BLaER1 (cell line): ENCODE results near the gene TMEM141.

Experiments used
- H3K27ac ChIP-seq: shearing (Covaris generic); formaldehyde crosslinking; 2 replicates; pipeline ENCODE4 v1.8.1; 2022
- H3K27me3 ChIP-seq: shearing (Covaris generic); formaldehyde crosslinking; 2 replicates; pipeline ENCODE4 v1.8.1; 2022
- H3K36me3 ChIP-seq: shearing (Covaris generic); formaldehyde crosslinking; 2 replicates; pipeline ENCODE4 v1.8.1; 2022
- H3K4me1 ChIP-seq: shearing (Covaris generic); formaldehyde crosslinking; 2 replicates; pipeline ENCODE4 v1.8.1; 2022
- H3K4me2 ChIP-seq: shearing (Covaris generic); formaldehyde crosslinking; 2 replicates; pipeline ENCODE4 v1.8.1; 2022
- H3K4me3 ChIP-seq: shearing (Covaris generic); formaldehyde crosslinking; 2 replicates; pipeline ENCODE4 v1.8.1; 2022
- H3K9ac ChIP-seq: shearing (Covaris generic); formaldehyde crosslinking; 2 replicates; pipeline ENCODE4 v1.8.1; 2022
- H3K9me3 ChIP-seq: shearing (Covaris generic); formaldehyde crosslinking; 2 replicates; pipeline ENCODE4 v1.8.1; 2022
- H4K20me1 ChIP-seq: shearing (Covaris generic); formaldehyde crosslinking; 2 replicates; pipeline ENCODE4 v1.8.1; 2022
- Cebpa-rat ChIP-seq: shearing (Covaris generic); IDR thresholded peaks from 2 replicates; pipeline ENCODE4 v1.8.1; 2022

TMEM141 gene

DNA sequence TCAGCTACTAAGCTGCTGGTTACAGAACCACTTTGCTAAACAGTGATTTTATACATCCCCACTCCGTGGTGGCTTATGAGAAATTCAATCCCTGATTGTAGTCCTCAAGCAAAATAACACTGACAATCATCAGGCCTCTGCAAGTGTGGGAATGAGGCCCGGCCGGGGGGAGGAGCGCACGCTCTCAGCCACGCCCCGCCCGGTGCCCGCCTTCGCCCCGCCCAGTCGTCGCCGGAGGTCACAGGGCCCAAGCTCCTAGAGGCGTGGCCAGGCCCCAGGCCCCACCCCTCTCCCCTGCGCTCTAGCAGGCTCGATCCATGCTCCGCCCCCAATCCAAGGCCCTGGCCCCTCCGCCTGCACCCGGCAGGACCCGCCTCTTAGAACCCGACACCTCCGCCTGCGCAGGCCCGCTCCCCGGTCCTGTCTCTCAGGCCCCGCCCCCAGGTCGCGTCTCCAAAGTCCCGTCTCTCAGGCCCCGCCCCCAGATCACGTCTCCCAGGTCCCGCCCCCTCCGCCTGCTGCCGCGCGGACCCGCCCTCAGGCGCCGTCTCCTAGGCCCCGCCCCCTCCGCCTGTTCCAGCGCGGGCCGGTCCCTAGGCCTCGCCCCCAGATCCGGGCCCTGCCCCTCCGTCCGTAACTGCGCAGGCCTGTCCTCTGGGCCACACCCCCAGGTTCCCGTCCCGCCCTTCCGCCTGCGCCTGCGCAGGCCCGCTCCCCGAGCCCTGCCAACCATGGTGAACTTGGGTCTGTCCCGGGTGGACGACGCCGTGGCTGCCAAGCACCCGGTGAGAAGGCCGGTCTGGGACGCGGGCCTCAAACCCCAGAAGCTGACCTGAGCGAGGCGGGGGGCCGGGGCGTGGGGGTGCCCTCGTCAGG is at the start of gene TMEM141:
Gene TMEM141, plus strand, starts transcription at position 705 of the 876 bp plus-strand sequence. Its CDS starts 27 bp downstream, at position 732.
- Histone ChIP-seq H3K4me1 (peaks cover 82% of the 10 kb centered on the region), H4K20me1 (peaks cover 17% of the 10 kb centered on the region), H3K27me3 (0 out of 2 replicates have a peak, but pooled peaks cover 3% of the 10 kb centered on the region), H3K4me3 (peak within 1 kb of the TSS; percentile 82), H3K27ac (peak within 1 kb of the TSS; percentile 91), H3K36me3 (peaks cover 21% of the 10 kb centered on the region; the same call in 1 of the 2 replicates), H3K9ac (peak within 1 kb of the TSS; percentile 90), H3K4me2 (peak within 1 kb of the TSS; percentile 97), H3K9me3 (no peaks in the 10 kb centered on the region)
- no peak for TF ChIP-seq Cebpa-rat

DNA sequence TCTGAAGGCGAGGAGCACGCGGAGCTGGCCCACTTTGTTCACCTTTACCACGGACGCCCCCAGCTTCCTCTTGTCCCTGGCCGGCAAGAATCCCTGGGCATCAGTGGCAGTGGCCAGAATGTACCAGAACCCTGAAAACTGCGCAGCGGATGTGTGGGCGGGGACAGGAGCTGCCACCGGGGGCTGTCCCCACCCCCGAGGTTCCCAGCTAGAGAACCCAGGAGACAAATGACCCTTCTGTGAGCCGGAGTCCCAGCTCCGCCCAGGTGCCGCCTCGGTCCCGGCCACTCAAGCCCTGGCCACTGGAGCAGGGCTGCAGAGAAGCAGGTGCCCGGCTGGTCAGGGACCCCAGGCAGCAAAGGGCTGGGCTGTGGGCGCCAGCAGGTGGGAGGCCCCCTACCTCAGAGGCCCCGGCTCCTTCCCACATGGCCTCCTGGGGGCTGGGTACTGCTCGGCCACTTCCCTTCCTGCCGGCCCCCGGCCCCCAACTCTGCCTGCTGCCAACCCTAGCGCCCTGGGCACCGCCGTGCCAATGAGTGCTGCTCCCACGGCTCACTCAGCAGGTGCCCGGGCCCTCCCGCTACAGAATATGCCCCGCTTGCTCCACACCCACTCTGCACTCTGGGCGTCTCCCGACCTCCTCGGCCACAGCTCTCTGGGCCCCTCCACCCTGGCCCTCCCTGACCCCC is 49.1 kb upstream of the TMEM141 start:
- no peak for TF ChIP-seq Cebpa-rat
- H3K4me2 ChIP-seq, result peak overlapping the region; percentile 99
- H3K36me3 ChIP-seq, result peaks cover 19% of the 10 kb centered on the region; the same call in 1 of the 2 replicates
- peaks cover 71% of the 10 kb centered on the region for H3K4me1 ChIP-seq
- peak overlapping the region; percentile 6; the same call in 1 of the 2 replicates for H3K9ac ChIP-seq
- H3K27ac ChIP-seq, result peak overlapping the region; percentile 70
- peaks cover 14% of the 10 kb centered on the region; the same call in 1 of the 2 replicates for H4K20me1 ChIP-seq
- no peaks in the 10 kb centered on the region for H3K9me3 ChIP-seq
- no peaks in the 10 kb centered on the region for H3K27me3 ChIP-seq
- peak overlapping the region; percentile 57 for H3K4me3 ChIP-seq

DNA sequence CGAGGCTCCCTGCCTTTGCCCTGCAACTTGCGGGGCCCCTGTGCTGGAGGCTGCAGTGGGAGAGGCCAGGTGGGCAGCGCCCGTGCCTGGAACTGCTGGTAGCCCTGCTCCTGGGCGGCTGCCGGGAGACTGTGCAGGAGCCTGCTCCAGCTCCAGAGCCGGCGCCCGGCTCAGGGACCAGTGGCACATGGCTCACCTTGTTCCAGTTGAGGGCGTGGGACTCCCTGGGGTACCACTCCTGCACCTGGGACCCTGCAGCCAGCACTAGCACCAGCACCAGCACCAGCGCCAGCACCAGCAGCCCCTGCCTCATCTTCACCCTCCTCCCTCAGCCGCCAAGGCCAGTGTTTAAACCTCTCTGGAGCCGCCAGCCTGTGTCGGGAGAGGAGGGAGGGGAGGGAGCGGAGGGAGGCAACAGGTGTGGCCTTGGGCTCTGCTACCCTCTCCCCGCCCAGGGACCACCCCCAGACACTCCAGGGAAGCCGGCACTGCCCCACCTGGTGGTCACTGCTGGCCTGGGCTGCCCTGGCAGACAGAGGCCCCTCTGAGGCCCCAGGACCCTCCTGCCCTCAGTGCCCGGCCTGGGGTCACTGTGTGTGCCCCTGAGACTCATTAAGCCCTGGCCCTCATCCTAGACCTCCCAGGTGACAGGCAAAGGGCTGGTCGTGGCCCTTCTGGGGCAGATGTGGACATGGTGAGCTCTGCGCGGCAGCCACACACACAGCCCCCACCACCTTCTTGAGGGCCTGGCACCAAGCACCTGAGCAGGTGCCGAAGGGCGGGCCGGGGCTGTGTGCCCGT is 48.4 kb upstream of the TMEM141 start, which contains the start of gene LCN10:
Gene LCN10, minus strand, starts transcription at position 350 of the 801 bp plus-strand sequence. Its CDS starts 37 bp downstream, at position 313.
- no peak for TF ChIP-seq Cebpa-rat
- Histone ChIP-seq H3K4me1 (peaks cover 78% of the 10 kb centered on the region), H4K20me1 (peaks cover 14% of the 10 kb centered on the region; the same call in 1 of the 2 replicates), H3K27ac (peak within 1 kb of the TSS; percentile 70), H3K4me3 (peak within 1 kb of the TSS; percentile 57), H3K27me3 (no peaks in the 10 kb centered on the region), H3K4me2 (peak within 1 kb of the TSS; percentile 99), H3K36me3 (peaks cover 19% of the 10 kb centered on the region; the same call in 1 of the 2 replicates), H3K9me3 (no peaks in the 10 kb centered on the region), H3K9ac (peak within 1 kb of the TSS; percentile 6; the same call in 1 of the 2 replicates)

DNA sequence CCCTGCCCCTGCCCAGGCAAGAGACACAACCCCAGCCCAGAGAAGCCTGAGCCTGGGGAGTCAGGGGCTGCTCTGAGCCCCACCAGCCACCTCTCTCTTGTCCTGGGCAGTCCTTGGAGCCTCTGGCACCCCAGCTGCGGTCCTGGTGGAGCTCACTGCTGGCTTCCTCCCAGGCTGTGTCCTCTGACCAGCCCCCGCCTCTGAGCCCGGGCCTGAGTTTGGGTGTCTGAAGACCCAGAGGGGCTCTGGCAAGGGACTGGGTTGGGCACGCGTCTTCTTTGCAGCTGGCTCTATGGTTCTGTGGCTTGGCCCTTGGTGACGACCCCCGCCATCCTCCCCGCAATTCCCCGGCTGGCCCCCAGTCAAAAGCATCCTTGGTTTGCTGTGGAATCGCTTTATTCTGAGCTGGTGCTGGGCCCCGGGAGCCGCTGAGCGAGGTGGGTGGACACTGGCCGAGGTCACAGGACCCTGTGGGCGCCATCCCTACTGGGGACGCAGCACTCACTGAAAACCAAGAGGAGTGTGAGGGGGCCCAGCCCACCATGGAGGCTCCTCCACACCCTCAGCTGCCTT is 47.4 kb upstream of the TMEM141 start:
- Histone ChIP-seq H3K36me3 (peaks cover 19% of the 10 kb centered on the region; the same call in 1 of the 2 replicates), H3K9ac (peak overlapping the region; percentile 45; the same call in 1 of the 2 replicates), H3K27me3 (no peaks in the 10 kb centered on the region), H4K20me1 (peaks cover 14% of the 10 kb centered on the region; the same call in 1 of the 2 replicates), H3K4me2 (peak overlapping the region; percentile 99), H3K4me3 (no peak overlapping the region; the same call in 1 of the 2 replicates), H3K27ac (0 out of 2 replicates have a peak overlapping the region, but pooled peaks have one; percentile 30), H3K4me1 (peaks cover 88% of the 10 kb centered on the region), H3K9me3 (no peaks in the 10 kb centered on the region)
- no peak for TF ChIP-seq Cebpa-rat

DNA sequence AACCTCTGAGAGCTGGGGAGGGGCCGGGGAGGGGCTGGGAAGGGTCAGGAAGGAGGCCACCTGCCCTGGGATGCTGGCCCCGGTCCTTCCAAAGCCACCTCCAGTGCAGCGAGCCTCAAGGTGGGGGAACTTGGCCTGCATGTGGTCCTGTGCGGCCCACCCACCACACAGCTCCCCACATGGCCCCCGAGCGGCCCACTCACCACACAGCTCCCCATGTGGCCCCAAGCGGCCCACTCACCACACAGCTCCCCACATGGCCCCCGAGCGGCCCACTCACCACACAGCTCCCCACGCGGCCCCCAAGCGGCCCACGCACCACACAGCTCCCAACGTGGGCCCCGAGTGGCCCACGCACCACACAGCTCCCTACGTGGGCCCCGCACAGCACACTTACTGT is 46.4 kb upstream of the TMEM141 start:
- peak overlapping the region; percentile 45 for H3K9ac ChIP-seq
- peaks cover 14% of the 10 kb centered on the region; the same call in 1 of the 2 replicates for H4K20me1 ChIP-seq
- no peaks in the 10 kb centered on the region for H3K27me3 ChIP-seq
- peaks cover 19% of the 10 kb centered on the region; the same call in 1 of the 2 replicates for H3K36me3 ChIP-seq
- TF ChIP-seq Cebpa-rat, result no peak
- peak overlapping the region; percentile 99 for H3K4me2 ChIP-seq
- no peak overlapping the region for H3K4me3 ChIP-seq
- H3K27ac ChIP-seq, result 0 out of 2 replicates have a peak overlapping the region, but pooled peaks have one; percentile 30
- H3K4me1 ChIP-seq, result peaks cover 97% of the 10 kb centered on the region
- H3K9me3 ChIP-seq, result no peaks in the 10 kb centered on the region

DNA sequence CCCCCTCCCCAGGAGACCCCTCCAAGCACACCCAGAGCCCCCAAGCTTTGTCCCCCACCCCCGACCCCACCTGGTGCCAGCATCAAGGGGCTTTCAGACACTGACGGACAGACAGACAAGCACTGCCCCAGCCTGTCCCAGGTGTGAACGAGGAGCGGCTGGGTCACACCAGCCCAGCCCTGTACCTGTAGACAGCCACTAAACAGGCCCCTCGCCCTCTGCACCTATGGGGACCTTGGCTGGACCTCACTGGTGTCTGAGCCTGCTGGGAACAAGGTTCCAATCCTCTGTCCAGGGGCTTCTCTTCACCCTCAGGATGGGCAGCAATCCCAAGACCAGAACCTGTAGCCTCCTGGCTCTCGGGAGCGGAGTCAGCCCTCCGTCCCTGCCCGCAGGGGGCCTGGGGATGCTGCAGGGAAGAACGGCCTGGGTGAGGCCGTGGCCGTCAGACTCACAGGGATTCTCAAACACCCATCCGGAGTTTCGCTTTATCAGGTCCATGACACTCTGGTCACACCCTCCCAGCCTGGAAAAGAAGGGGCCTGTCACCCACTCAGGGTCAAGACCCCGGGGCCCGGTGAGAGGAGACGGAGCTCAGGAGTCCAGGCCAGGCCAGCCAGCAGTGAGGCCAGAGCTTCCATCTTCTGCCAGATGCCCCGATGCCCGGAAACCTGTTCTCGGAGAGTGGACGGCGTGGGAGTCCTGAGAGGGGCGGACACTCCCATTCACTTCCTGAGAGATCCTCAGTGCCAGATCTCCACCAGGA is 45.6 kb upstream of the TMEM141 start:
- Histone ChIP-seq H3K4me2 (peak overlapping the region; percentile 99), H3K9ac (0 out of 2 replicates have a peak overlapping the region, but pooled peaks have one; percentile 3), H3K27me3 (no peaks in the 10 kb centered on the region), H3K4me1 (peaks cover 95% of the 10 kb centered on the region), H4K20me1 (peaks cover 14% of the 10 kb centered on the region; the same call in 1 of the 2 replicates), H3K36me3 (peaks cover 19% of the 10 kb centered on the region; the same call in 1 of the 2 replicates), H3K4me3 (peak overlapping the region; percentile 28; the same call in 1 of the 2 replicates), H3K27ac (no peak overlapping the region), H3K9me3 (peaks cover 3% of the 10 kb centered on the region; the same call in 1 of the 2 replicates)
- TF ChIP-seq Cebpa-rat, result no peak

DNA sequence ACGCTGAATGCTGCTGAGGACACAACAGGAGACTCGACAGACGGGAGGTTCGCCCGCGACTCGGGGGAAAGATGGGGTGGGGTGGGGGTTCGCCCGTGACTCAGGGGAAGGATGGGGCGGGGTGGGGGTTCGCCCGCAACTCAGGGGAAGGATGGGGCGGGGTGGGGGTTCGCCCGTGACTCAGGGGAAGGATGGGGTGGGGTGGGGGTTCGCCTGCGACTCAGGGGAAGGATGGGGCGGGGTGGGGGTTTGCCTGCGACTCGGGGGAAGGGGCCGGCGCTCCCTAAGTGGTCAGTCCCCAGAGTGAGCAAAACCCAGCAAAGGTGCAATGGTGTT is 45.0 kb upstream of the TMEM141 start:
- Histone ChIP-seq H3K27ac (peak overlapping the region; percentile 99), H3K36me3 (peaks cover 19% of the 10 kb centered on the region; the same call in 1 of the 2 replicates), H4K20me1 (peaks cover 14% of the 10 kb centered on the region; the same call in 1 of the 2 replicates), H3K4me1 (peaks cover 90% of the 10 kb centered on the region), H3K4me3 (peak overlapping the region; percentile 69), H3K27me3 (no peaks in the 10 kb centered on the region), H3K9ac (peak overlapping the region; percentile 87; the same call in 1 of the 2 replicates), H3K9me3 (peaks cover 8% of the 10 kb centered on the region), H3K4me2 (peak overlapping the region; percentile 99)
- no peak for TF ChIP-seq Cebpa-rat

DNA sequence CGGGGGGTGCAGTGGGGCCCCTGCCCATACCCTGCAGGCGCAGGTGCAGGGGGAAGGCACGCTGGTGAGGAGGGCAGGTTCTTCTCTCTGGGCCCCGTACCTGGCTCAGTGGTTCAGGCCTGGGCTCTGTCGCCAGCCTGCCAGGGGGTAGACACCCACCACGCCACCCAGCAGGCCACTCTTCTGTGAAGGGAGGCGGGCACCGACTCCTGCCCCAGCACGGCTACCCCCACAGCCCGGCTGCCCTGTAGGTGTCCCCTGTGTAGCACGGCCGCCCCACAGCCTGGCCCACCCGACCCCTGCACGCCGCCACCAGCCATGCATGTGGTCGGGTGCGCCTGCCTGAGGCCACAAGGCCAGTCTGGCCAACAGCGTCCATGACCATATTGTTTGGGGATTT is 44.5 kb upstream of the TMEM141 start:
- peak overlapping the region; percentile 99 for H3K27ac ChIP-seq
- H4K20me1 ChIP-seq, result peaks cover 14% of the 10 kb centered on the region; the same call in 1 of the 2 replicates
- TF ChIP-seq Cebpa-rat, result no peak
- peak overlapping the region; percentile 87 for H3K9ac ChIP-seq
- H3K4me3 ChIP-seq, result peak overlapping the region; percentile 69
- H3K36me3 ChIP-seq, result peaks cover 19% of the 10 kb centered on the region; the same call in 1 of the 2 replicates
- peaks cover 13% of the 10 kb centered on the region for H3K9me3 ChIP-seq
- H3K27me3 ChIP-seq, result no peaks in the 10 kb centered on the region
- peaks cover 85% of the 10 kb centered on the region for H3K4me1 ChIP-seq
- H3K4me2 ChIP-seq, result peak overlapping the region; percentile 94
